Activated CD8-positive, alpha-beta T cell treated with anti-CD3 and anti-CD28 coated beads for 36 hours (primary cell): Measurements from ENCODE around the gene KDM2A. TPM values are rescaled to one million over a fixed set of nuclear protein-coding genes. Genes with fewer than 3 reads are reported as not detected.

ENCODE experiments used
- ATAC-seq: fragments of 200-7000 bp; cut with Tn5 transposase; one replicate; pipeline ENCODE4 v1.10.0; 2021; ENCODE audit warnings: mild to moderate bottlenecking, moderate library complexity
- CTCF ChIA-PET: fragments of 350-600 bp; sonication (Branson Sonifier 250); formaldehyde crosslinking; loops from one replicate; lab custom pipeline; 2021; ENCODE audit warnings: antibody characterized with exemption; lab: Charles Lee
- POLR2A ChIA-PET: fragments of 350-600 bp; sonication (Branson Sonifier 250); formaldehyde crosslinking; loops from one replicate; lab custom pipeline; 2021; ENCODE audit warnings: antibody characterized with exemption; lab: Charles Lee
- DNase-seq: peaks from one replicate; pipeline ENCODE4 v3.0.0-alpha.2; 2020
- H3K27ac Mint-ChIP-seq: one replicate; pipeline ENCODE4 v1.8.0; 2021; ENCODE audit warnings: mild to moderate bottlenecking, mixed read lengths
- H3K27me3 Mint-ChIP-seq: one replicate; pipeline ENCODE4 v1.8.0; 2021; ENCODE audit warnings: mixed read lengths
- H3K36me3 Mint-ChIP-seq: one replicate; pipeline ENCODE4 v1.8.0; 2021; ENCODE audit warnings: low read depth, mixed read lengths
- H3K4me1 Mint-ChIP-seq: one replicate; pipeline ENCODE4 v1.8.0; 2021; ENCODE audit warnings: low read depth, mixed read lengths
- H3K4me3 Mint-ChIP-seq: one replicate; pipeline ENCODE4 v1.8.0; 2021; ENCODE audit warnings: mild to moderate bottlenecking, moderate library complexity, mixed read lengths
- H3K9me3 Mint-ChIP-seq: one replicate; pipeline ENCODE4 v1.8.0; 2021; ENCODE audit warnings: mixed read lengths
- intact Hi-C: fragments of 100-400 bp; cut with micrococcal nuclease; formaldehyde crosslinking; loops from one replicate; pipeline ENCODE4 v1.10.0; 2022
- total RNA-seq, 2 experiments: library from RNA; stranded (reverse); gene quantifications; one replicate each; pipeline ENCODE4 v1.2.3, GENCODE V29; 2021
- TF ChIP-seq, protein P1 (sequence below): fragments of 200-600 bp; IDR thresholded peaks from one replicate; pipeline ENCODE4 v1.8.0; 2022; ENCODE audit warnings: antibody characterized with exemption, mild to moderate bottlenecking

Gene KDM2A
- total RNA-seq, 2 experiments from 2014 or later, result 79.6 to 88.1 TPM

GRCh38 chr11:67304511-67305113 is 185.5 kb downstream of the KDM2A start:
- intact Hi-C loops, result no loop called here
- no peak for DNase-seq
- H3K36me3 Mint-ChIP-seq, result peaks cover 12% of the 10 kb centered on the region
- no peak for ATAC-seq
- ChIA-PET POLR2A (interaction anchor here (0.7 to 6.9 kb wide), 8 partner anchors 10 to 64 kb away, joined by 3 to 88 read pairs (median 6); partner anchors contain the start of gene ANKRD13D), CTCF (interaction anchor here (0.6 to 4.5 kb wide), 5 partner anchors 9 to 48 kb away, joined by 3 to 23 read pairs (median 3); partner anchors contain the start of gene POLD4)
- TF ChIP-seq, protein P1, sequence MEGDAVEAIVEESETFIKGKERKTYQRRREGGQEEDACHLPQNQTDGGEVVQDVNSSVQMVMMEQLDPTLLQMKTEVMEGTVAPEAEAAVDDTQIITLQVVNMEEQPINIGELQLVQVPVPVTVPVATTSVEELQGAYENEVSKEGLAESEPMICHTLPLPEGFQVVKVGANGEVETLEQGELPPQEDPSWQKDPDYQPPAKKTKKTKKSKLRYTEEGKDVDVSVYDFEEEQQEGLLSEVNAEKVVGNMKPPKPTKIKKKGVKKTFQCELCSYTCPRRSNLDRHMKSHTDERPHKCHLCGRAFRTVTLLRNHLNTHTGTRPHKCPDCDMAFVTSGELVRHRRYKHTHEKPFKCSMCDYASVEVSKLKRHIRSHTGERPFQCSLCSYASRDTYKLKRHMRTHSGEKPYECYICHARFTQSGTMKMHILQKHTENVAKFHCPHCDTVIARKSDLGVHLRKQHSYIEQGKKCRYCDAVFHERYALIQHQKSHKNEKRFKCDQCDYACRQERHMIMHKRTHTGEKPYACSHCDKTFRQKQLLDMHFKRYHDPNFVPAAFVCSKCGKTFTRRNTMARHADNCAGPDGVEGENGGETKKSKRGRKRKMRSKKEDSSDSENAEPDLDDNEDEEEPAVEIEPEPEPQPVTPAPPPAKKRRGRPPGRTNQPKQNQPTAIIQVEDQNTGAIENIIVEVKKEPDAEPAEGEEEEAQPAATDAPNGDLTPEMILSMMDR, result no peak
- H3K27ac Mint-ChIP-seq, result no peak overlapping the region
- peak overlapping the region; percentile 59 for H3K4me3 Mint-ChIP-seq
- no peaks in the 10 kb centered on the region for H3K9me3 Mint-ChIP-seq
- H3K27me3 Mint-ChIP-seq, result no peaks in the 10 kb centered on the region
- H3K4me1 Mint-ChIP-seq, result peaks cover 7% of the 10 kb centered on the region

- H3K27ac Mint-ChIP-seq, result no peak overlapping the region
- ChIA-PET POLR2A (interaction anchor here (1.0 to 1.4 kb wide), 5 partner anchors 10 to 102 kb away, joined by 3 to 7 read pairs (median 4); partner anchors contain the start of gene ANKRD13D), CTCF (interaction anchor here (1.0 to 1.8 kb wide), 3 partner anchors 10 to 45 kb away, joined by 3 to 7 read pairs (median 3); no protein-coding TSS in a partner anchor)
Observed at GRCh38 chr11:67306769-67307544, 187.9 kb downstream of the KDM2A start.

DNA sequence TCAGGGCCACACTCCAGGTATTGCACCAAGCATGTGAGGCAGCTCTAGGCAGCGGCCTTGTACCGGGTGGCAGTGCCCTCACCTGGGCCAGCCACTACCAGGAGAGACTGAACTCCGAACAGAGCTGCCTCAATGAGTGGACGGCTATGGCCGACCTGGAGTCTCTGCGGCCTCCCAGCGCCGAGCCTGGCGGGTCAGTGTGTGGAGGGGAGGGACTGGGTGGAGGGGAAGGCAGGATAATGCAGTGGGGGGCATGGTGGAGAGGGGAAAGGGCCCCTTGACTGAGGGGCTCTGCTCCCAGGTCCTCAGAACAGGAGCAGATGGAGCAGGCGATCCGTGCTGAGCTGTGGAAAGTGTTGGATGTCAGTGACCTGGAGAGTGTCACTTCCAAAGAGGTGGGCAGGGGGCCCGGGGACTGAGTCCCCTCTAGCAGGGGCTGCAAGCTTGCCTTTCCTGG is 188.5 kb downstream of the KDM2A start:
- Mint-ChIP-seq H3K27ac (no peak overlapping the region), H3K4me1 (peaks cover 15% of the 10 kb centered on the region), H3K9me3 (no peaks in the 10 kb centered on the region), H3K4me3 (no peak overlapping the region), H3K27me3 (no peaks in the 10 kb centered on the region), H3K36me3 (peaks cover 3% of the 10 kb centered on the region)
- ChIA-PET CTCF (interaction anchor here (0.6 to 1.8 kb wide), 4 partner anchors 10 to 50 kb away, joined by 3 to 7 read pairs (median 3); no protein-coding TSS in a partner anchor), POLR2A (interaction anchor here (1.0 to 1.4 kb wide), 5 partner anchors 10 to 101 kb away, joined by 3 to 7 read pairs (median 4); partner anchors contain the start of gene ANKRD13D)
- DNase-seq (no peak), ATAC-seq (no peak)
- TF ChIP-seq, protein P1, result no peak
- intact Hi-C loops, result no loop called here

More at GRCh38 chr11:67306769-67307544, 187.9 kb downstream of the KDM2A start:
- ATAC-seq (no peak), DNase-seq (no peak)
- intact Hi-C loops, result no loop called here
- Mint-ChIP-seq H3K4me3 (no peak overlapping the region), H3K4me1 (peaks cover 12% of the 10 kb centered on the region), H3K9me3 (no peaks in the 10 kb centered on the region), H3K27me3 (no peaks in the 10 kb centered on the region), H3K36me3 (peaks cover 7% of the 10 kb centered on the region)
- TF ChIP-seq, protein P1, result no peak

Other genes with a start within 250 kb of the KDM2A start
- gene PC, start 160.9 kb upstream of the KDM2A start, total RNA-seq, result 1 to 10 TPM; 5.6 to 6.5 TPM
- gene C11orf86, start 144.0 kb upstream of the KDM2A start, total RNA-seq, result not detected
- not detected for gene SYT12, start 96.1 kb upstream of the KDM2A start, total RNA-seq
- gene RHOD, start 62.4 kb upstream of the KDM2A start, total RNA-seq, result under 1 TPM in 1 of 2 experiments, not detected in 1; 0.56 TPM
- 100 to 1,000 TPM; 303 to 305 TPM for gene GRK2, start 147.2 kb downstream of the KDM2A start, total RNA-seq
- gene ANKRD13D, start 170.0 kb downstream of the KDM2A start, total RNA-seq, result 10 to 100 TPM; 75.4 to 78.7 TPM
- gene SSH3, start 184.3 kb downstream of the KDM2A start, total RNA-seq, result 1 to 10 TPM; 7.4 to 9.1 TPM
- 10 to 100 TPM; 34.1 to 36.1 TPM for gene POLD4, start 234.3 kb downstream of the KDM2A start, total RNA-seq